Gastrocnemius medialis (tissue), 4 donors: ENCODE data around the gene SOCS7. TPM values are rescaled to one million over a fixed set of nuclear protein-coding genes. Genes with fewer than 3 reads are reported as not detected.

Source experiments
- ATAC-seq, 2 donors: fragments of 150-250 bp; one replicate each; pipeline ENCODE4 v1.9.1; 2016
- DNase-seq, 2 donors: peaks; one replicate each; pipeline ENCODE4 v3.0.0-alpha.2; 2019
- H3K27ac ChIP-seq, 4 donors: fragments of 200-600 bp; sonication (generic); 1 replicate in 1 of 4; 2 replicates in 3 of 4; pipeline ENCODE4 v1.5.1; 2016 to 2018; ENCODE audit warnings: mild to moderate bottlenecking in 2 of 4, moderate library complexity in 1 of 4
- H3K27me3 ChIP-seq, 3 donors: fragments of 200-600 bp; sonication (generic) in 2 of 3; 1 replicate in 1 of 3; 2 replicates in 2 of 3; pipeline versions ENCODE4 v1.5.1 to v1.6.0; 2016 to 2019; ENCODE audit warnings: mild to moderate bottlenecking in 1 of 3, moderate library complexity in 1 of 3
- H3K36me3 ChIP-seq, 2 donors: fragments of 200-600 bp; sonication (generic) in 1 of 2; one replicate each; pipeline ENCODE4 v1.5.1; 2017 to 2018
- H3K4me1 ChIP-seq, 2 donors: fragments of 200-600 bp; sonication (generic) in 1 of 2; one replicate each; pipeline ENCODE4 v1.5.1; 2016 to 2017; ENCODE audit warnings: mild to moderate bottlenecking in 2 of 2
- H3K4me3 ChIP-seq, 4 donors: fragments of 200-600 bp; sonication (generic) in 3 of 4; 1 replicate in 1 of 4; 2 replicates in 3 of 4; pipeline ENCODE4 v1.5.1; 2016 to 2019; ENCODE audit warnings: mild to moderate bottlenecking in 2 of 4
- H3K9me3 ChIP-seq, 3 donors: fragments of 200-600 bp; sonication (generic) in 2 of 3; 1 replicate in 1 of 3; 2 replicates in 2 of 3; pipeline ENCODE4 v1.5.1; 2016 to 2019
- CTCF ChIP-seq, 5 experiments: fragments of 450-650 bp in 3 of 5; fragments of 200-600 bp in 2 of 5; sonication (generic) in 2 of 5; IDR thresholded peaks in 4 of 5; conservative IDR thresholded peaks in 1 of 5; 1 replicate in 4 of 5; 2 replicates in 1 of 5; pipeline ENCODE4 v1.5.1; 2016 to 2019; ENCODE audit warnings: antibody characterized with exemption in 5 of 5, mild to moderate bottlenecking in 3 of 5, moderate library complexity in 3 of 5
- POLR2A ChIP-seq, 2 donors: fragments of 450-650 bp; IDR thresholded peaks; one replicate each; pipeline ENCODE4 v1.6.1; 2017; ENCODE audit warnings: antibody characterized with exemption in 2 of 2, mild to moderate bottlenecking in 2 of 2, moderate library complexity in 2 of 2
- in situ Hi-C, 4 donors: fragments of 200-750 bp; cut with MboI; loops; one replicate each; pipeline versions ENCODE4 v1.15.0 to v1.8.0; 2017; ENCODE audit warnings: low sequenced_read_pairs in 4 of 4
- intact Hi-C: fragments of 100-400 bp; cut with DNase I; formaldehyde crosslinking; loops from one replicate; pipeline ENCODE4 v1.15.1; 2023; ENCODE audit warnings: low total_unique reads
- total RNA-seq, 4 donors: library from RNA; depleted of rRNA; stranded (reverse); fragments of >200 nt; gene quantifications; one replicate each; pipeline versions ENCODE4 v1.1.0 to v1.2.3, GENCODE V29; 2016

The SOCS7 gene
- total RNA-seq, 4 donors from 2014 or later, result 16.3 to 19.9 (median 19.5) TPM

GRCh38 chr17:38322156-38322779, 29.4 kb upstream of the SOCS7 start:
- H3K9me3 ChIP-seq, result no peaks in the 10 kb centered on the region
- H3K36me3 ChIP-seq, result peaks cover 0 to 42% of the 10 kb centered on the region in 2 donors
- intact Hi-C loops (no loop called here), in situ Hi-C loops (no loop called here)
- no peaks in the 10 kb centered on the region for H3K4me1 ChIP-seq
- H3K27me3 ChIP-seq, result no peaks in the 10 kb centered on the region
- TF ChIP-seq CTCF (IDR thresholded peaks at IDR 0.05 in 4 of 5, conservative IDR thresholded peaks at IDR 0.05 in 1 of 5) (peak in 3 of 5 experiments; percentile 39 to 90 (median 82)), POLR2A (IDR thresholded peaks at IDR 0.05) (no peak)
- ATAC-seq, result peak; percentile 57 to 68
- H3K27ac ChIP-seq, result no peak overlapping the region
- H3K4me3 ChIP-seq, result no peak overlapping the region
- peak in 1 of 2 donors; percentile 48 for DNase-seq

- Histone ChIP-seq H3K9me3 (no peaks in the 10 kb centered on the region), H3K27me3 (no peaks in the 10 kb centered on the region), H3K4me3 (no peak overlapping the region), H3K27ac (no peak overlapping the region), H3K36me3 (peaks cover 0 to 42% of the 10 kb centered on the region in 2 donors), H3K4me1 (no peaks in the 10 kb centered on the region)
- TF ChIP-seq POLR2A (IDR thresholded peaks at IDR 0.05) (no peak), CTCF (IDR thresholded peaks at IDR 0.05 in 4 of 5, conservative IDR thresholded peaks at IDR 0.05 in 1 of 5) (no peak)
- in situ Hi-C loops, result no loop called here
- ATAC-seq (no peak), DNase-seq (no peak)
- intact Hi-C loops, result no loop called here
These were observed 28.7 kb upstream of the SOCS7 start for GRCh38 chr17:38322897-38323296.

- H3K4me3 ChIP-seq, result no peak overlapping the region
- in situ Hi-C loops, result no loop called here
- H3K36me3 ChIP-seq, result peaks cover 0 to 42% of the 10 kb centered on the region in 2 donors
These were observed 27.4 kb upstream of the SOCS7 start for GRCh38 chr17:38324141-38324697.

GRCh38 chr17:38324772-38325171, 26.9 kb upstream of the SOCS7 start:
- Histone ChIP-seq H3K27ac (no peak overlapping the region), H3K4me3 (no peak overlapping the region), H3K4me1 (no peaks in the 10 kb centered on the region), H3K9me3 (no peaks in the 10 kb centered on the region), H3K27me3 (no peaks in the 10 kb centered on the region), H3K36me3 (peaks cover 0 to 39% of the 10 kb centered on the region in 2 donors)
- TF ChIP-seq CTCF (IDR thresholded peaks at IDR 0.05 in 4 of 5, conservative IDR thresholded peaks at IDR 0.05 in 1 of 5), result no peak
- TF ChIP-seq POLR2A (IDR thresholded peaks at IDR 0.05), result no peak
- no peak for DNase-seq
- no peak for ATAC-seq
- intact Hi-C loops, result no loop called here
- in situ Hi-C loops, result no loop called here

More at GRCh38 chr17:38324141-38324697, 27.4 kb upstream of the SOCS7 start:
- ATAC-seq (no peak), DNase-seq (no peak)
- TF ChIP-seq POLR2A (IDR thresholded peaks at IDR 0.05) (no peak), CTCF (IDR thresholded peaks at IDR 0.05 in 4 of 5, conservative IDR thresholded peaks at IDR 0.05 in 1 of 5) (no peak)
- H3K9me3 ChIP-seq, result no peaks in the 10 kb centered on the region
- H3K4me1 ChIP-seq, result no peaks in the 10 kb centered on the region
- H3K27me3 ChIP-seq, result no peaks in the 10 kb centered on the region
- intact Hi-C loops, result no loop called here
- H3K27ac ChIP-seq, result no peak overlapping the region
